ENCODE measurements around the gene ENPEP.

Gene ENPEP

GRCh38 chr4:110467400-110467799 is 8.6 kb upstream of the ENPEP start (continued):
- no peak for TF ChIP-seq CREB5 (CRISPR knock-in tag; IDR thresholded peaks at IDR 0.05; ENCODE audit: low read depth)
- TF ChIP-seq RARB (CRISPR knock-in tag; IDR thresholded peaks at IDR 0.05) = no peak
- no peak for TF ChIP-seq ZNF70 (CRISPR knock-in tag; IDR thresholded peaks at IDR 0.05)
- TF ChIP-seq ESRRG (CRISPR knock-in tag; IDR thresholded peaks at IDR 0.05) = no peak
- TF ChIP-seq SNAI2 (CRISPR knock-in tag; IDR thresholded peaks at IDR 0.05) = no peak

GRCh38 chr4:110472583-110473329 is 3.2 kb upstream of the ENPEP start:
- ATAC-seq = no peak
- TF ChIP-seq ZFP30 (CRISPR knock-in tag; IDR thresholded peaks at IDR 0.05) (no peak), GLIS3 (CRISPR knock-in tag; IDR thresholded peaks at IDR 0.05) (no peak), TOX (CRISPR knock-in tag; IDR thresholded peaks at IDR 0.05; ENCODE audit: borderline replicate concordance) (no peak), ZNF70 (CRISPR knock-in tag; IDR thresholded peaks at IDR 0.05) (no peak), RARB (CRISPR knock-in tag; IDR thresholded peaks at IDR 0.05) (no peak), ZNF8 (CRISPR knock-in tag; IDR thresholded peaks at IDR 0.05) (no peak), BACH2 (CRISPR knock-in tag; IDR thresholded peaks at IDR 0.05; ENCODE audit: borderline replicate concordance) (no peak), ISL1 (CRISPR knock-in tag; IDR thresholded peaks at IDR 0.05) (no peak), PPARA (CRISPR knock-in tag; IDR thresholded peaks at IDR 0.05; ENCODE audit: borderline replicate concordance) (no peak), ZNF565 (CRISPR knock-in tag; conservative IDR thresholded peaks at IDR 0.05; ENCODE audit: low read depth) (no peak), ARNTL (CRISPR knock-in tag; IDR thresholded peaks at IDR 0.05; ENCODE audit: borderline replicate concordance, low read depth) (no peak), POU6F1 (CRISPR knock-in tag; IDR thresholded peaks at IDR 0.05; ENCODE audit: borderline replicate concordance, low read depth) (no peak), PATZ1 (CRISPR knock-in tag; IDR thresholded peaks at IDR 0.05; ENCODE audit: borderline replicate concordance) (no peak), SNAI2 (CRISPR knock-in tag; IDR thresholded peaks at IDR 0.05) (no peak), CREB5 (CRISPR knock-in tag; IDR thresholded peaks at IDR 0.05; ENCODE audit: low read depth) (no peak), CSRNP3 (CRISPR knock-in tag; IDR thresholded peaks at IDR 0.05) (no peak)

- ATAC-seq = no peak
- TF ChIP-seq ESRRG (CRISPR knock-in tag; IDR thresholded peaks at IDR 0.05) (no peak), ZFP3 (CRISPR knock-in tag; IDR thresholded peaks at IDR 0.05) (no peak), ZFP30 (CRISPR knock-in tag; IDR thresholded peaks at IDR 0.05) (no peak), ZC3H10 (CRISPR knock-in tag; IDR thresholded peaks at IDR 0.05) (no peak), RARB (CRISPR knock-in tag; IDR thresholded peaks at IDR 0.05) (no peak), ISL1 (CRISPR knock-in tag; IDR thresholded peaks at IDR 0.05) (no peak), CREB5 (CRISPR knock-in tag; IDR thresholded peaks at IDR 0.05; ENCODE audit: low read depth) (no peak), CSRNP3 (CRISPR knock-in tag; IDR thresholded peaks at IDR 0.05) (no peak), BACH2 (CRISPR knock-in tag; IDR thresholded peaks at IDR 0.05; ENCODE audit: borderline replicate concordance) (no peak), POU6F1 (CRISPR knock-in tag; IDR thresholded peaks at IDR 0.05; ENCODE audit: borderline replicate concordance, low read depth) (no peak), TOX (CRISPR knock-in tag; IDR thresholded peaks at IDR 0.05; ENCODE audit: borderline replicate concordance) (no peak), TSHZ2 (CRISPR knock-in tag; IDR thresholded peaks at IDR 0.05) (no peak)
Observed at GRCh38 chr4:110474481-110474880, 1.5 kb upstream of the ENPEP start.
